Activated B cell treated with CpG ODN at 0.5 μM for 24 hours (primary cell): ENCODE results near the gene SFXN2. TPM values are rescaled to one million over a fixed set of nuclear protein-coding genes. Genes with fewer than 3 reads are reported as not detected.

Experiments
- ATAC-seq: fragments of 200-7000 bp; cut with Tn5 transposase; one replicate; pipeline ENCODE4 v1.10.0; 2021; ENCODE audit warnings: low read depth, mild to moderate bottlenecking, moderate library complexity
- CTCF ChIA-PET: fragments of 350-600 bp; sonication (Branson Sonifier 250); formaldehyde crosslinking; loops from one replicate; lab custom pipeline; 2021; ENCODE audit warnings: antibody characterized with exemption; lab: Charles Lee
- POLR2A ChIA-PET: fragments of 350-600 bp; sonication (Branson Sonifier 250); formaldehyde crosslinking; loops from one replicate; lab custom pipeline; 2021; ENCODE audit warnings: antibody characterized with exemption; lab: Charles Lee
- DNase-seq: peaks from one replicate; pipeline ENCODE4 v3.0.0; 2022
- H3K27ac Mint-ChIP-seq: one replicate; pipeline ENCODE4 v1.8.0; 2020; ENCODE audit warnings: mixed read lengths
- H3K27me3 Mint-ChIP-seq: one replicate; pipeline ENCODE4 v1.8.0; 2021; ENCODE audit warnings: mixed read lengths
- H3K36me3 Mint-ChIP-seq: one replicate; pipeline ENCODE4 v1.8.0; 2021; ENCODE audit warnings: low read depth, mixed read lengths
- H3K4me1 Mint-ChIP-seq: one replicate; pipeline ENCODE4 v1.8.0; 2021; ENCODE audit warnings: mixed read lengths
- H3K4me3 Mint-ChIP-seq: one replicate; pipeline ENCODE4 v1.8.0; 2020; ENCODE audit warnings: mild to moderate bottlenecking, mixed read lengths
- H3K9me3 Mint-ChIP-seq: one replicate; pipeline ENCODE4 v1.8.0; 2020; ENCODE audit warnings: mixed read lengths
- CTCF ChIP-seq: fragments of 200-600 bp; IDR thresholded peaks from one replicate; pipeline ENCODE4 v1.8.0; 2022; ENCODE audit warnings: antibody characterized with exemption, mild to moderate bottlenecking
- intact Hi-C: fragments of 100-400 bp; cut with micrococcal nuclease; formaldehyde crosslinking; loops from one replicate; pipeline ENCODE4 v1.15.1; 2024
- total RNA-seq: library from RNA; stranded (reverse); gene quantifications from 2 replicates; pipeline ENCODE4 v1.2.3, GENCODE V29; 2022

The SFXN2 gene
- total RNA-seq, 1 donor from 2014 or later, result 28.9 TPM

GRCh38 chr10:102721954-102722353 is 7.5 kb downstream of the SFXN2 start:
- intact Hi-C loops, result no loop called here
- Mint-ChIP-seq H3K36me3 (peaks cover 37% of the 10 kb centered on the region), H3K9me3 (peaks cover 4% of the 10 kb centered on the region), H3K27me3 (no peaks in the 10 kb centered on the region), H3K27ac (no peak overlapping the region), H3K4me1 (peaks cover 2% of the 10 kb centered on the region), H3K4me3 (no peak overlapping the region)
- POLR2A ChIA-PET, result interaction anchor here (1.1 kb wide), 1 partner anchor 76 kb away, joined by 3 read pairs; no protein-coding TSS in a partner anchor
- DNase-seq (no peak), ATAC-seq (no peak)
- CTCF ChIA-PET, result no interaction called here
- no peak for TF ChIP-seq CTCF

GRCh38 chr10:102723989-102724388 is 9.6 kb downstream of the SFXN2 start:
- H3K4me3 Mint-ChIP-seq, result no peak overlapping the region
- POLR2A ChIA-PET, result interaction anchor here (0.8 kb wide), 1 partner anchor 206 kb away, joined by 3 read pairs; no protein-coding TSS in a partner anchor

GRCh38 chr10:102726274-102726673 is 11.8 kb downstream of the SFXN2 start:
- TF ChIP-seq CTCF, result no peak
- Mint-ChIP-seq H3K4me3 (no peak overlapping the region), H3K27ac (no peak overlapping the region), H3K27me3 (no peaks in the 10 kb centered on the region), H3K4me1 (no peaks in the 10 kb centered on the region), H3K36me3 (peaks cover 46% of the 10 kb centered on the region), H3K9me3 (peaks cover 4% of the 10 kb centered on the region)
- DNase-seq (no peak), ATAC-seq (no peak)
- intact Hi-C loops, result no loop called here
- ChIA-PET CTCF (no interaction called here), POLR2A (no interaction called here)

More at GRCh38 chr10:102723989-102724388, 9.6 kb downstream of the SFXN2 start:
- intact Hi-C loops, result no loop called here
- DNase-seq (no peak), ATAC-seq (no peak)
- Mint-ChIP-seq H3K9me3 (peaks cover 4% of the 10 kb centered on the region), H3K27ac (no peak overlapping the region), H3K4me1 (peaks cover 2% of the 10 kb centered on the region), H3K36me3 (peaks cover 43% of the 10 kb centered on the region), H3K27me3 (no peaks in the 10 kb centered on the region)
- CTCF ChIA-PET, result no interaction called here
- no peak for TF ChIP-seq CTCF

- Mint-ChIP-seq H3K4me3 (no peak overlapping the region), H3K9me3 (peaks cover 4% of the 10 kb centered on the region), H3K27me3 (no peaks in the 10 kb centered on the region), H3K4me1 (no peaks in the 10 kb centered on the region), H3K36me3 (peaks cover 54% of the 10 kb centered on the region), H3K27ac (no peak overlapping the region)
- ChIA-PET POLR2A (interaction anchor here (0.6 kb wide), 1 partner anchor 16 kb away, joined by 3 read pairs; the partner anchor contains the start of gene WBP1L), CTCF (interaction anchor here (1.8 kb wide), 1 partner anchor 175 kb away, joined by 7 read pairs; no protein-coding TSS in a partner anchor)
- DNase-seq (no peak), ATAC-seq (no peak)
- intact Hi-C loops, result no loop called here
- no peak for TF ChIP-seq CTCF
Measured at GRCh38 chr10:102727037-102727818, 12.8 kb downstream of the SFXN2 start.
